Measurements from ENCODE around the gene ADTRP. TPM values are rescaled to one million over a fixed set of nuclear protein-coding genes. Genes with fewer than 3 reads are reported as not detected.
"Not testable (repeated sequence)": the region's sequence is repeated elsewhere in the genome, so short reads cannot be mapped to it uniquely, and the experiment has no call there.

The ADTRP gene
- total RNA-seq, 4 donors from 2014 or later = not detected

DNA sequence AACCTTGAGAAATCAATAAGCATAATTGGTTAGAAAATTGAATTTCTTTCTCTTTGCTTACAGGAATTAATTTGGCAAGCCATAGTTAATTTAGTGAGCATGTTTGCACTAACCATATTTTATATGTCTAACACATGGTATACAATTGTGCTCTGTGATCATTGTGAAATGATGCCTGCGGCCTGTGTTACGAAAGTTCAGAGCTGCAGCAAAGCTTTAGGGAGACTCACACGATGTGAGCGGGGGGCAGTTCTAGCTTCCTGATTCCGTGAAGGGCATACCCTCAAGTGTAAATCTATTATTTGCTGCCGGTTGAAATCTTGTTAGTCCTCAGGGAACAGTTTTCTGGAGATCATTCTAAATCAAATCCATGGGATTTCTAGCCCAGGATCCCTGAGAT is 25.5 kb upstream of the ADTRP start:
- Histone ChIP-seq H3K4me3 (no peak overlapping the region), H3K27me3 (no peaks in the 10 kb centered on the region), H3K36me3 (no peaks in the 10 kb centered on the region), H3K27ac (no peak overlapping the region), H3K4me1 (no peaks in the 10 kb centered on the region), H3K9me3 (no peaks in the 10 kb centered on the region)
- no peak for DNase-seq
- TF ChIP-seq, protein P1, sequence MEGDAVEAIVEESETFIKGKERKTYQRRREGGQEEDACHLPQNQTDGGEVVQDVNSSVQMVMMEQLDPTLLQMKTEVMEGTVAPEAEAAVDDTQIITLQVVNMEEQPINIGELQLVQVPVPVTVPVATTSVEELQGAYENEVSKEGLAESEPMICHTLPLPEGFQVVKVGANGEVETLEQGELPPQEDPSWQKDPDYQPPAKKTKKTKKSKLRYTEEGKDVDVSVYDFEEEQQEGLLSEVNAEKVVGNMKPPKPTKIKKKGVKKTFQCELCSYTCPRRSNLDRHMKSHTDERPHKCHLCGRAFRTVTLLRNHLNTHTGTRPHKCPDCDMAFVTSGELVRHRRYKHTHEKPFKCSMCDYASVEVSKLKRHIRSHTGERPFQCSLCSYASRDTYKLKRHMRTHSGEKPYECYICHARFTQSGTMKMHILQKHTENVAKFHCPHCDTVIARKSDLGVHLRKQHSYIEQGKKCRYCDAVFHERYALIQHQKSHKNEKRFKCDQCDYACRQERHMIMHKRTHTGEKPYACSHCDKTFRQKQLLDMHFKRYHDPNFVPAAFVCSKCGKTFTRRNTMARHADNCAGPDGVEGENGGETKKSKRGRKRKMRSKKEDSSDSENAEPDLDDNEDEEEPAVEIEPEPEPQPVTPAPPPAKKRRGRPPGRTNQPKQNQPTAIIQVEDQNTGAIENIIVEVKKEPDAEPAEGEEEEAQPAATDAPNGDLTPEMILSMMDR (IDR thresholded peaks at IDR 0.05) = no peak
- no peak for TF ChIP-seq POLR2A (IDR thresholded peaks at IDR 0.05)
- intact Hi-C loops (cut with DNase I; ENCODE audit: low total_unique reads) = no loop called here

DNA sequence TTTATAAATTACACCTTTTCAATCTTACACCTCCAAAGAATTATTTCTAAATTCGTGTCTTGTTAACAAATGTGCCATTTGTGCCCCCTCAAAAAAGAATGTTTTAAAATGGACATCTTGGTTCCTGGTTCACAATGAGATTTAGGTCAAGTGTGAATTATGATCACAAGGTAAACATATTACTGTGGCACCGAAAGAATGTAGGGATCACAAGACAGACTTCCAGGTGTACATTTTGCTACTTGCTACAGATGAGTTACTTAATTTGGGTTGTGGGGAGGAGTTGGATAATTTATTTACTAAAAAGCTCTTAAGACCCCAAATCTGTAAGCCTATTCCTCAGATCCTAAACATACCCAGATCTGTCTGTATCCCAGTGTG is 25.0 kb upstream of the ADTRP start:
- intact Hi-C loops (cut with DNase I; ENCODE audit: low total_unique reads) = no loop called here
- Histone ChIP-seq H3K4me1 (no peaks in the 10 kb centered on the region), H3K27me3 (no peaks in the 10 kb centered on the region), H3K27ac (no peak overlapping the region), H3K36me3 (no peaks in the 10 kb centered on the region), H3K9me3 (no peaks in the 10 kb centered on the region), H3K4me3 (no peak overlapping the region)
- DNase-seq = no peak
- TF ChIP-seq POLR2A (IDR thresholded peaks at IDR 0.05) = no peak
- TF ChIP-seq, protein P1 (IDR thresholded peaks at IDR 0.05) = no peak

DNA sequence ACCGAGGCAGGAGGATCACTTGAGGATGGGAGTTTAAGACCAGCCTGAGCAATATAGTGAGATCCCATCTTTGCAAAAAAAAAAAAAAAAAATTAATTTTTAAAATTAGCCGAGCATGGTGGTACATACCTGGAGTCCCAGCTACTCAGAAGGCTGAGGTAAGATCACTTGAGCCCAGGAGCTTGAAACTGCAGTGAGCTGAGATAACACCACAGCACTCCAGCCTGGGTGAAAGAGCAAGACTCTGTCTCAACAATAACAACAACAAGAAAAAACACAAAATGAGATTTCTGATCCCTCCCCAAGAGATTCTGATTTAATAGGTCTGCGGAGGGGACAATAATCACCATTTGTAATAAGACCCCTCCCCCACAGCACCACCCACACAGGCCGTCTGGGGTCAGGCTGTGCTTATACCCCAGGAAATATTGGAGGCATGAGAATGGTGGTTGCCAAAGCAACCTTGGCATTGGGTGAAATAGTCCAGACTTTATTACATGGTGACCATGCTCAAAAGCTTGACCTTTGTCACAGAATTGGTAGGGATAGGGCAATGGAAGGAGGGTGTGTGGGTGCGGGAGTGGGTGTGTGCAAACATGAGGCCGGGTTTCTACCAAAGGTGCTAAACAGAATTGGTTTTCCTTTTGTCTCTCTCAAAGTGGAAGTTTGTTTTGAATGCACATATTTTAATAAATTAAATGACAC is 24.4 kb upstream of the ADTRP start:
- intact Hi-C loops (cut with DNase I; ENCODE audit: low total_unique reads) = no loop called here

DNA sequence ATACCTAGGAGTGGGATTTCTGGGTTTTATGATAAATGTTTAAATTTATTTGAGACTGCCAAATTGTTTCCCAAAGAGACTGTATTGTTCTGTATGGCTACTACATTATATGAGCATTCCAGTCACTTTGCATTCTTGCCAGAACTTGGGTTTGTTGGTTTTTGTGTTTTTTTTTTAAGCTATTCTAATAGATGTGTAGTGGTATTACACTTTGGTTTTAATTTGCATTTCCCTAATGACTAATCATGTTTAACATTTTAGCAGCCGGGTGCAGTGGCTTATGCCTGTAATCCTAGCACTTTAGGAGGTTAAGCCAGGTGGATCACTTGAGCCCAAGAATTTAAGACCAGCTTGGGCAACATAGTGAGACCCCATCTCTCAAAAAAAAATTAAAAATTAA is 21.9 kb upstream of the ADTRP start:
- H3K27me3 ChIP-seq; H3K4me1 ChIP-seq; H3K27ac ChIP-seq; H3K36me3 ChIP-seq; H3K4me3 ChIP-seq; H3K9me3 ChIP-seq; intact Hi-C loops (cut with DNase I; ENCODE audit: low total_unique reads); DNase-seq: not testable (repeated sequence)

More for the DNA sequence above, 24.4 kb upstream of the ADTRP start:
- Histone ChIP-seq H3K4me1 (no peaks in the 10 kb centered on the region), H3K27me3 (no peaks in the 10 kb centered on the region), H3K4me3 (no peak overlapping the region), H3K9me3 (no peaks in the 10 kb centered on the region), H3K27ac (no peak overlapping the region), H3K36me3 (no peaks in the 10 kb centered on the region)
- TF ChIP-seq, protein P1 (IDR thresholded peaks at IDR 0.05) = no peak
- no peak for DNase-seq

DNA sequence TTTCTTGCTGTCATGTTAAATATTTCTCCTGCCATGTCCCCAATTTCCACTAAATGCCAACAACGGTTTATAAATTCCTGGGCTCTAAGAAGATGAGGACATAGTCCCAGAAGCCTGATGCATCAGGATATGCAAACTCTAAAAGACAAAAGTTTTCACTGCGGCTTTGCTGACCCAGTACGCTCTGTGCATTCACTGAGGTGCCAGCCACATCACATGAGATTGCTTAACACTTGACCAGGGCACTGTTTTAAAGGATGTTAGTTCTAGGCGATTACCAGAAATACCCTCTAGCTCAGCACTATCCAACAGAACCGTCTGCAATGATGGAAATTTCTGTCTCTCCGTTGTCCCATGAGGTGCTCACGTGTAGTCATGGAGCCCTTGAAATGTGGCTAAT is 19.9 kb upstream of the ADTRP start:
- Histone ChIP-seq H3K27ac (no peak overlapping the region), H3K36me3 (no peaks in the 10 kb centered on the region), H3K27me3 (no peaks in the 10 kb centered on the region), H3K9me3 (no peaks in the 10 kb centered on the region), H3K4me3 (no peak overlapping the region), H3K4me1 (no peaks in the 10 kb centered on the region)
- intact Hi-C loops (cut with DNase I; ENCODE audit: low total_unique reads) = no loop called here
- no peak for DNase-seq
- TF ChIP-seq, protein P1 (IDR thresholded peaks at IDR 0.05) = no peak
- no peak for TF ChIP-seq POLR2A (IDR thresholded peaks at IDR 0.05)

DNA sequence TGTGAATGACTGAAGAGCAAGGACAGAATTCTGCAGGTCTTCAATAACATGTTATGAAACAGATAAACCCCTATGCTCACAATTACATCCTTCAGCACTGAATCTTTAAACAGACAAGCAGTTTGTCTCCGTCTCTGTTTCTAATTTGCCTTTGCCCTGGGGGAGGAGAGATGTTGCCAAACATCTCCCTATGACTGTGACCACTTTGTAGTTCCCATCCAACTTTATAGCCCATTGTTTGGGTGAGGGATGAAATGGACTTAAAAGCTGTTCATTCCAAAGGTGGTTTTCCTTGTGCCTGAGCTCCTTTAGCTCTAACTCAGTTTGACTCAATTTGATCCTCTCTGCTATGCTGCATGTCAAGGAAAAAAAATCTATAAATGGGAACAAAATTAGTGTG is 19.5 kb upstream of the ADTRP start:
- no peaks in the 10 kb centered on the region for H3K4me1 ChIP-seq
- H3K27ac ChIP-seq = no peak overlapping the region
- H3K36me3 ChIP-seq = no peaks in the 10 kb centered on the region
- TF ChIP-seq POLR2A (IDR thresholded peaks at IDR 0.05) = no peak
- TF ChIP-seq, protein P1 (IDR thresholded peaks at IDR 0.05) = no peak
- no peaks in the 10 kb centered on the region for H3K27me3 ChIP-seq
- H3K4me3 ChIP-seq = no peak overlapping the region
- H3K9me3 ChIP-seq = no peaks in the 10 kb centered on the region
- DNase-seq = no peak
- intact Hi-C loops (cut with DNase I; ENCODE audit: low total_unique reads) = no loop called here

Data from uterus (tissue), 4 donors.